ENCODE measurements around the gene SLC25A34.
"Not testable (repeated sequence)": the region's sequence is repeated elsewhere in the genome, so short reads cannot be mapped to it uniquely, and the experiment has no call there.

The SLC25A34 gene

GRCh38 chr1:15736038-15736891 lies at the start of gene SLC25A34:
SLC25A34 (plus strand) TSS chr1:15736258; CDS start chr1:15736486, 228 bp downstream.
- DNase-seq (ENCODE audit: low read depth): no peak

DNA sequence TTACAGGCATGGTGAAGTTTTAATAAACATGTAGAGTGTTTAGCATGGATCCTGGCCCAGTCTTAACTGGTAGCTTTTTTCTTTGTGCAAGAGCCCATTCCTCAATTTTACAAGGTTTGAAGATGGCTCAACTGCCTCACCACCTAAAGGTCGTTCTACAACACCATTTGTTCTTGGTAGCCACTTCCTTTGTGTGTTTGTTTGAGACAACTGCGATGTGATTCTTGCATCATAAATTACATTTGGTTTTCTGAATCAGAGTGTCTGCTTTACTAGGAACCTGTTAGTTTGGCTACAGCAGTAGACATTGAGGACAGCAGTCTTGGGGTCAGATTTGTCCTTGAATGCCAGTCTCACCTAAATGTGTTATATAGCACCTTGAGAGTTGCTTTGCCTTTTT lies 48.6 kb upstream of the SLC25A34 start:
- DNase-seq (ENCODE audit: low read depth): no peak

DNA sequence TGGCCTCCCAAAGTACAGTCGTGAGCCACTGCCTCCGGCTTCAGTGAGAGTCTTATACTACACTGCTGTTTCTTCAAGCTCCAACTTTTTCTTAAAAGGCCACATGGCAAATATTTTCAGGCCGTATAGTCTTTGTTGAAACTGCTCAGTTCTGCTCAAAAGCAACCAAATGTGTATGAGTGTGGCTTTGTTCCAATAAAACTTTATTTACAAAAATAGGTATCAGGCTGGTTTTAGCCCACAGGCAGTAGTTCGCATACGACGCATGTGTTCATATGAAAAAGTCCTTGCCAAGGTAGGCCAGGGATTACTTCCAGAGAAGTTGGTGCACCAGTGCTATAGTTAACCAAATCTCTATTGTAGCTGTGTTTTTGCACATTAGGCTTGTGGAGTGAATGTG lies 45.7 kb upstream of the SLC25A34 start:
- DNase-seq (ENCODE audit: low read depth): no peak

DNA sequence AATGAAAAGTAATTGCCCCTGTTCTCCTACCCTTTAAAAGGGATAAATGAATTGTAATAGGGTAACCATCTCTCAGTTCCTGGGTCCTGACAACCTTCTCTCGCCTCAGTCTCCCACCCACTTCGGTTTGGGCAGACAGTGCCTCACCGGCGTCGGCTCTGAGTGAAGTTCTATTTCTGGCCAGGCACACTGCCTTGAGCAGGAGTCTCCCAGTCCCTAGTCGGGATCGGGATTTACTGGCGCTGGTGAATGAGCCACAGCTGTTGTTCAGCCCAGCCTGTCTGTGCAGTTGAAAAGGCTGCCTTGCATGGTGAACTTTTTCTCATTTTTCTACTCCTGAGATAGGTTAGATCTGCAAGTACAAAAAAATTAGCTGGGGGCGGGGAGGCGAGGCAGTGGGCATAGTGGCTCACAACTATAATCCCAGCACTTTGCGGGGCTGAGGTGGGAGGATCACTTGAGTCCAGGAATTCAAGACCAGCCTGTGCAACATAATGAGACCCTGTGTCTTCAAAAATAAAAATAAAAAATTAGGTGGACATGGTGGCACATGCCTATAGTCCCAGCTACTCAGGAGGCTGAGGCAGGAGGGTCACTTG lies 44.5 kb upstream of the SLC25A34 start:
- DNase-seq (ENCODE audit: low read depth): no peak

DNA sequence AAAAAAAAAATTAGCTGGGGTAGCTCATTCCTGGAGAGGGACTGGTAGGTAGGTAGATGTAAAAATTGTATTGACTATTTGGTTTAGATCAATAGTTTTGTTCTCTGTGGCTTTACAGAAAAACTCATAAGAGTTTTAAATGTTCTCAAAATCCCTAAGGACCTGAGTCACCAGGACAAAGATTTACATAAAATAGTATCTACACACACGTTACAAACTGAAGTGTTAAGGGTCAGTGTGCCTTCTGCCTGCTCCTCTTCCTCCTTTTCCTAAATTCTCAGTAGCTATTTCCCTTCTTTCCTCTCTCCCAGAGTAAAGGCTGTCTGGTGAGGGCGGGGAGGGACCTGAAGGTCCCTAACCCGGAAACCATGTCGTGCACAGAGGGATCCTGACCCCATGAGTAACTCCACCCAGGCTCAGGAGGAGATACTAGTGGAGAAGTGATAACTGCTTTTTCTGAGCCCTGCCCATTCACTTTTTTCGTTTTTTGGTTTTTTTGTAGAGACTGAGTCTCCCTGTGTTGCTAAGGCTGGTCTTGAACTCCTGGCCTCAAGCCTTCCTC lies 43.9 kb upstream of the SLC25A34 start:
- no peak for DNase-seq (ENCODE audit: low read depth)

DNA sequence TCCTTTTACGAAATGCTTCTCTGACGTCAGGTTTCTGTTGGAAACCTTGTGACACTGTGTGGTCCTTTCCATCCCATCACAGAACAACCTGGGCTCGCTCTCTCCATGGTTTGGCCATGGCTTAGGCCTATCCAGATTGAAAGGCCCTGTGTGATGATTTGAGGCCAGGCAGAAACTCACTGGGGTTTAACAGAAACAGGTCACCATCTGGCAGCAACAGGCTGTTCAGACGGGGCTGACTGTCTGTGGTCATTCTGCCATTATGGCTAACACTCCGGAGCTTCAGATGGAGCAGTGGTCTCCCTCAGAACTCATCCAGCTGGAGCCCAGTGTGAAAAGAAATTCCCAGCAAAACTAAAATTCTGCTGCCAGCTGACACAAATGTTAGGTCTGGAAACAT lies 42.7 kb upstream of the SLC25A34 start:
- no peak for DNase-seq (ENCODE audit: low read depth)

DNA sequence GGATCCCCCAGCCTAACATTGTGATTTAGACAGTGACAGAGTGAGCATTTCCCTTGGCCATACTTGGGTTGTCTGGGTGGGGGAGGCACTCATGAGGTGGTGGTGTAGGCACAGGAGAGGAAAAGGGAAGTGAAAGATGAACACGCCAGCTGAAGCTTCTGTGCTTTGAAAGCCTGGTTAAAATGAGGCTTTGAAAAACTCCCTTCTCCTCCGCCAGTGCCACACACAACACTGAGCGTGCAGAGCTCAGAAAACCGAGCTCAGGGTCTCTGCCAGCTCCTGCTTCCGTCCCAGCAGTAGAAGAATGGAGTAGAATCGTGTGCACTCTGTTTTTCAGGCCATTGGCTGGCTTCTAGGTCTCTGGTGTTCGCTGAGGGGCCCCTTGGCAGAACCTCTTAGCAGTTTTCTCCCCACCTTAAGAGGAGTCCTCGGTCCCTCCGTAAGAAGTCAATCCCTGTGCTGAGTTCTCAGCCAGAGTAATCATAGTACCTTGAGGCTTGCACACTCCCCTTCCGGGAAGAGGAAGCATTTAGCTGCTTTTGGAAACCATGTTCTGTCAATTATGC lies 39.0 kb upstream of the SLC25A34 start:
- no peak for DNase-seq (ENCODE audit: low read depth)

DNA sequence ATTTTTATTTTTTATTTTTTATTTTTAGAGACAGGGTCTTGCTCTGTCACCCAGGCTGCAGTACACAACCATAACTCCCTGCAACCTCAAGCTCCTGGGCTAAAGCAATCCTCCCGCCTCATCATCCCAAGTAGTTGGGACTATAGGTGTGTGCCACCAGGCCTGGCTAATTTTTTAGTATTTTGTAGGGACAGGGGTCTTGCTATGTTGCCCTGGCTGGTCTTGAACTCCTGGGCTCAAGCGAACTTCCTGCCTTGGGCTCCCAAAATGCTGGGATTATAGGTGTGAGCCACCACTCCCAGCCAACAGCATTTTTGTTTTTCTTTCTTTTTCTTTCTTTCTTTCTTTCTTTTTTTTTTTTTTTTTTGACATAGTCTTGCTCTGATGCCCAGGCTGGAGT lies 37.9 kb upstream of the SLC25A34 start:
- no peak for DNase-seq (ENCODE audit: low read depth)

GRCh38 chr1:15699321-15699720 lies 36.7 kb upstream of the SLC25A34 start:
- DNase-seq (ENCODE audit: low read depth): not testable (repeated sequence)

DNA sequence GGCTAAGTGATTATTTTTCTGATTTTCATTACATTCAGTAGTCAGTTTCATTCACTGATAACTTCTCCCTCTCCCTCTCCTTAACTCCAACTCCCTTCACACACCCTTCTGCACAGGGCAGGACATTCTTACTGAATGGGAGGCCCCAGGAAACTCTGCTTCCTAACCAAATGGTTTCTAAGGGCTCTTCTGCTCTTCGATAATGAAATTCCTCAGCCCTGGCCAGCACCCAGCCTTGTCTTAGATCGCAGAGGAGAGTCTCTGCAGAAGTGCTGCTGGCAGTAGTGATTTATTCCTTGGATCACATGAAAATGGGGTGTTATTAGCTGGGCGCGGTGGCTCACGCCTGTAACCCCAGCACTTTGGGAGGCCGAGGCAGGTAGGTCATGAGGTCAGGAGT lies 35.5 kb upstream of the SLC25A34 start:
- DNase-seq (ENCODE audit: low read depth): no peak

DNA sequence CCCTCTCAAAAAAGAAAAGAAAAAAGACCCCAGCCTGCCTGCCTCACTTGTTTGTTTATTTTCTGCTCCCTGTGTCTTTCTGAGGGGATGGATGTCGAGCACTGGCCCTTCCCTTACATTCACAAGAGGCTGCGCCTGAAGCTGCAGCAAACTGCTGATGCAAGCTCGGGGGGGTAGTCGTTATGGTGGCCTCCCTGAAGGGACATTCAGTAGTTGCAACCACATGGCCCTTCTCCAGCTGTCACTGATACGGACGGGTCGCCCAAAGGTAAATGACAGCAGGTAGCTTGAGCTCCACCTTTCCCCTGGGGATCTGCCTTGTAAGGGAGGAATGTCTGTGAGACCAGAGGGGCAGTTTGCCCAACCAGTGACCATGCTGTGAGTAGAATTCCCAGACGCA lies 34.3 kb upstream of the SLC25A34 start:
- DNase-seq (ENCODE audit: low read depth): no peak

DNA sequence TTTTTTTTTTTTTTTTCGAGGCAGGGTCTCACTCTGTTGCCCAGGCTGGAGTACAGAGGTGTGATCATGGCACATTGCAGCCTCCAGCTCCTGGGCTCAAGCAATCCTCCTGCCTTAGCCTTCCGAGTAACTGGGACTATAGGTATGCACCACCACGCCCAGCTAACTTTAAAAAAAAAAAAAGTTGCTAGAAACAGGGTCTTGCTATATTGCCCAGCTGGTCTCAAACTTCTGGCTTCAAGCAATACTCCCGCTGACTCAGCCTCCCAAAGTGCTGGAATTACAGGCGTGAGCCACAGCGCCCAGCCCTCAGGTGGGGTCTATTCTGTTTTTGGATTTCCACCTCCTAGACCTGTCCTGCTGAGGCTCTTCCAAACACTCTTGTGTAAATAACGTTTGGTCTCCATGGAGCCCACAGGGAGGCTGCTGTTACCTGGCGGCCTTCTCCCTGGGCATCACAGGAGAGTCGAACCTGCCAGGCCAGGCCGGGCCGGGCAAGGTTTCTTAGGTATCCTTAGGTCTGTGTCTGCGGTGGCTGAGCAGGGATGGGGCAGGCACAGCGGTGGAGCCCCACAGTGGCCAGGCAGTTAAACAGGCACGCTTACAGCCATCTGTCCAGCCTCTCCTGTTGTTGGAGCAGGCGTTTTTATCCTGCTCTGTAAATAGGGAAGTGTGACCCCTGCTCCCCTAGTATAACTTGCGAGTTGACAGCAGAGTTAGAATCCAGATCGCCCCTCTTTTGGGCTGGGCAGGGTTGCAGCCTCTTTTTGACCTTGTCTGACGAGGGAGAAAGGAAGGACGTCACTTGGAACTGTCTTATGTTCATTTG lies 33.1 kb upstream of the SLC25A34 start:
- DNase-seq (ENCODE audit: low read depth): no peak

DNA sequence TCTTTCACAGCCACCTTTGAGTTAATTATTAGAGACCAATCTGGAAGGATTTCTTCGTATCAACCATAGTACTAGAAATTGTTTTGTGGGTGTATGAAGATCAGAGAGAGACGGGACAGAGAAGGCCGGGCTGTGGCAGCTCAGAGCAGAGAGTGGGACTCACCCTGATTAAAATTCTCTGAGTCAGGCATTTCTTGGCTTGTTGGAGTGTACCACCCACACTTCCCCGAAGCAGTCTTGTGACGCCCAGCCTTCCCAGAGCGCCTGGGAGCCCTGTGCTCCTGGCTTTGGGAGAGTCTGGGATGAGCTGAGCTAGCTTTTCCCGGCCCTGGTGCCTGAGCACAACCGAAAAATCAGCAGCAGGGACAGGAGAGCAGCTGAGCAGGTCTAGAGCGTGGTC lies 32.5 kb upstream of the SLC25A34 start:
- no peak for DNase-seq (ENCODE audit: low read depth)

DNA sequence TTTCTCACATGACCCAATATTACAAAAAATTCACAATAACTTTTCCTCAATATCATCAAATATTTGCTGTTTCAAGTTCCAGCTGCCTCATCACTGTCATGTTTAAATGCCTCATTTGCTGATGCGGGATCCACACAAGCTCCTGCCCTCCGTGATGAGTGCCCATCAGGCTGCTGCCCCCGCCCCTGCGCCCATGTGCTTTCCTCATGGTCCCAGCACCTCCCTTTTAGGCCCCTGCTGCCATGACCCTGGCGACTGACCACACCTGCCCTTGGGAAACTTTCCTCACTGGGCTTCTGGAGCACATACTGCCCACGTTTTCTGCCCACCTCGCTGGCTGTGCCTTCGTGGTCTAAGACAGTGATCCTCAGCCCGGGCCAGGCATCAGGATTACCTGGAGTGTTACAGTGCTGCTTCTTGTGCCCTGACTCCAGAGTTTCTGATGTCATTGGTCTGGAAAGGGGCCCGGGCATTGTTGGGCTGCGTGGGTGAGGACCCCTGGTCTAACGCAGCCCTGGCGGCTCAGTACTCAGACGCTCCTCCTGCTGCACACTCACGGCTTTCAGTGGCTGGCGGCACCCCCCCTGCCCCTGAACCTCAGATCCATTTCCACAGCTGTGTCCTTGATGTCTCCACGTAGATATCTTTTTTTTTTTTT lies 31.4 kb upstream of the SLC25A34 start:
- DNase-seq (ENCODE audit: low read depth): no peak

DNA sequence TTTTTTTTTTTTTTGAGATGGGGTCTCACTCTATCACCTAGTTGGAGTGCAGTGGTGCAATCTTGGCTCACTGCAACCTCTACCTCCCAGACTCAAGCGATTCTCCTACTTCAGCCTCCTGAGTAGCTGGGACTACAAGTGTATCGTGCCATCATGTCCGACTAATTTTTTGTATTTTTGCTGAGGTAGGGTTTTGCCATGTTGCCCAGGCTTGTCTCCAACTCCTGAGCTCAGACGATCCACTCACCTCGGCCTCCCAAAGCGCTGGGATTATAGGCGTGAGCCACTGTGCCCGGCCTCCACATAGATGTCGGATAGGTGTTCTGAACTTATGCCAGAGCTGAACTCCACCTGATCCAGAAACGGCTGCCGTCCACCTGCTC lies 30.9 kb upstream of the SLC25A34 start:
- no peak for DNase-seq (ENCODE audit: low read depth)

GRCh38 chr1:15706751-15707150 lies 29.3 kb upstream of the SLC25A34 start:
- no peak for DNase-seq (ENCODE audit: low read depth)

DNA sequence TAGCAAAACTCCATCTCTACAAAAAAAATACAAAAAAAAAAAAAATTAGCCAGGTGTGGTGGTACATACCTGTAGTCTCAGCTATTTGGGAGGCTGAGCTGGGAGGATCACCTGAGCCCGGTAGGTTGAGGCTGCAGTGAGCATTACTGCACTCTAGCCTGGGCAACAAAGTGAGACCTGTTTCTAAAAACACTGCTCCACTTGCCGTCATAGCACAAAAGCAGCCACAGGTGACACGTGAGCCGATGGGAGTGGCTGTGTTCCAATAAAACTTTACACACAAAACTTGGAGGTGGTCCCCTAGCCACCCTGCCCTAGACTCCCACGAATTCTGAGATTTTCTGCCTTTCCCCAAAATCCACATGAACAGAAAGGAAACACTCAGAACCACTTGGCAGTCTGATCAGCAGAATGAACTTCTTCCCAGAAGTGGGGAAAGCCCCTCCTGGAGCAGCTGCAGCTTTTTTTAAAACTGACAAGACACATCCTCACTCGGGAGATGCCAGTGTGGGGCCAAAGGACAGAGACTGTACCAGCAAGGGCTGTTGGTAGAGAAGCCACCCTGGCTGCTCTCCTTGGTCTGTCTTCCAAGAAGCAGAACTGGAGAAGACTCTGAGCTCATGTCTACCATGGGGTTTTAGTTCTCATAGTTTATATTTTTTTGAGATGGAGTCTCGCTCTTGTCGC lies 28.7 kb upstream of the SLC25A34 start:
- DNase-seq (ENCODE audit: low read depth): no peak

- DNase-seq (ENCODE audit: low read depth): no peak
Measured at GRCh38 chr1:15708486-15709137, 27.4 kb upstream of the SLC25A34 start.

GRCh38 chr1:15709226-15709625 lies 26.8 kb upstream of the SLC25A34 start:
- no peak for DNase-seq (ENCODE audit: low read depth)

- no peak for DNase-seq (ENCODE audit: low read depth)
Measured at GRCh38 chr1:15712168-15712567, 23.9 kb upstream of the SLC25A34 start.

Data from stimulated activated CD8-positive, alpha-beta memory T cell treated with anti-CD3 and anti-CD28 coated beads, Interleukin-12 subunit alpha, Interleukin-12 subunit beta, amount 100 ng/mL, for 1 hour (primary cell).